Skeletal muscle cell (primary cell): ENCODE results near the gene CIZ1.

Experiments used
- DNase-seq: peaks from one replicate; pipeline ENCODE4 v3.0.0-alpha.2; 2010; ENCODE audit warnings: low read depth
- H3K4me3 ChIP-seq: 2 replicates; pipeline ENCODE4 v1.5.1; 2011; ENCODE audit warnings: low read depth, mild to moderate bottlenecking, control low read depth, low read length, moderate library complexity

CIZ1 gene

GRCh38 chr9:128118472-128118857 is 72.9 kb downstream of the CIZ1 start:
- H3K4me3 ChIP-seq: no peak overlapping the region
- no peak for DNase-seq

GRCh38 chr9:128117613-128118471 is 73.5 kb downstream of the CIZ1 start:
- no peak overlapping the region for H3K4me3 ChIP-seq
- DNase-seq: no peak

- DNase-seq: no peak
- H3K4me3 ChIP-seq: no peak overlapping the region
These were observed 75.0 kb downstream of the CIZ1 start for GRCh38 chr9:128116104-128117083.
